GM12873 (cell line): ENCODE measurements around the gene H2BW1.
"Not testable (repeated sequence)": the region's sequence is repeated elsewhere in the genome, so short reads cannot be mapped to it uniquely, and the experiment has no call there.

Experiments
- TF ChIP-seq, protein P1 (sequence below): IDR thresholded peaks from 2 replicates; pipeline ENCODE4 v1.5.1; 2012; ENCODE audit warnings: low read depth, mild to moderate bottlenecking, moderate library complexity, low read length, control low read depth; ENCODE audit not compliant: insufficient read depth; ENCODE audit errors: missing control alignments

H2BW1 gene

DNA sequence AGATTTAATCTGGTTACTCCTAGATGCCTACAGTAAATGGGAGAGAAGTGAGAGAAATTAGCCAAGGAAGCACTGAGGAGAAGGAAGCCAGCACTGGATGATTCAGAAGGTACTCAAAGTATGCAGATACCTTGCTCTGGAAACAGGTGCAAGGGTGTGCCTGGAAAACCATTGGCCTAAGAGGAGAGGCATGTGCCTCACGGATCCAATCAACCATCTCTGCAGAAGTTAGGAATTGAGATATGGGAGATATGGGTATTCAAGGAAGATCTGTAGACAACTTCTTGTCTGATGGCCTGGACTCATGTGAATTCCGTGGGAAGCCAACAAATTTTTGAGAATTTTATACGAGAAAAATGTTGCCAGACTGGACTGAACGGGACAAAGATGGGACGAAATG lies 4.7 kb downstream of the H2BW1 start:
- TF ChIP-seq, protein P1, sequence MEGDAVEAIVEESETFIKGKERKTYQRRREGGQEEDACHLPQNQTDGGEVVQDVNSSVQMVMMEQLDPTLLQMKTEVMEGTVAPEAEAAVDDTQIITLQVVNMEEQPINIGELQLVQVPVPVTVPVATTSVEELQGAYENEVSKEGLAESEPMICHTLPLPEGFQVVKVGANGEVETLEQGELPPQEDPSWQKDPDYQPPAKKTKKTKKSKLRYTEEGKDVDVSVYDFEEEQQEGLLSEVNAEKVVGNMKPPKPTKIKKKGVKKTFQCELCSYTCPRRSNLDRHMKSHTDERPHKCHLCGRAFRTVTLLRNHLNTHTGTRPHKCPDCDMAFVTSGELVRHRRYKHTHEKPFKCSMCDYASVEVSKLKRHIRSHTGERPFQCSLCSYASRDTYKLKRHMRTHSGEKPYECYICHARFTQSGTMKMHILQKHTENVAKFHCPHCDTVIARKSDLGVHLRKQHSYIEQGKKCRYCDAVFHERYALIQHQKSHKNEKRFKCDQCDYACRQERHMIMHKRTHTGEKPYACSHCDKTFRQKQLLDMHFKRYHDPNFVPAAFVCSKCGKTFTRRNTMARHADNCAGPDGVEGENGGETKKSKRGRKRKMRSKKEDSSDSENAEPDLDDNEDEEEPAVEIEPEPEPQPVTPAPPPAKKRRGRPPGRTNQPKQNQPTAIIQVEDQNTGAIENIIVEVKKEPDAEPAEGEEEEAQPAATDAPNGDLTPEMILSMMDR = no peak

DNA sequence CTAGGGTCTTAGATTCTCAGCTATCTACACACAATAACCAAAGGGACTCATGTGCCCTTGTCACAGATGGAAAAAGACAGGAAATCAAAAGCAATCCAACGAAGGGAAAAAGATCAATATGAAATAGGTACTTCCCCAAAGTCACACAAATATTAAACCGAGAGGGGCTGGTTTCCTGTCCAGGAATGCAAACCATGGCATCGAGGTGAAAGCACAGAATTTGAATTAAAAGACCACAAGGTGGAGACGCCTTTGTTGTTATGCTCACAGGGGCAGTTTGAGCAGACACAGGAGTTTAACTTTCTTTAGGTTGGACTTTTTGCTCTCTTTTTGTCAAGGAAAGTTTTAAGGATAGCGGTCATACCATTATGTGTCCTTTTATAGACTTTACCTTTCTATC lies 14.3 kb downstream of the H2BW1 start:
- TF ChIP-seq, protein P1 = no peak

DNA sequence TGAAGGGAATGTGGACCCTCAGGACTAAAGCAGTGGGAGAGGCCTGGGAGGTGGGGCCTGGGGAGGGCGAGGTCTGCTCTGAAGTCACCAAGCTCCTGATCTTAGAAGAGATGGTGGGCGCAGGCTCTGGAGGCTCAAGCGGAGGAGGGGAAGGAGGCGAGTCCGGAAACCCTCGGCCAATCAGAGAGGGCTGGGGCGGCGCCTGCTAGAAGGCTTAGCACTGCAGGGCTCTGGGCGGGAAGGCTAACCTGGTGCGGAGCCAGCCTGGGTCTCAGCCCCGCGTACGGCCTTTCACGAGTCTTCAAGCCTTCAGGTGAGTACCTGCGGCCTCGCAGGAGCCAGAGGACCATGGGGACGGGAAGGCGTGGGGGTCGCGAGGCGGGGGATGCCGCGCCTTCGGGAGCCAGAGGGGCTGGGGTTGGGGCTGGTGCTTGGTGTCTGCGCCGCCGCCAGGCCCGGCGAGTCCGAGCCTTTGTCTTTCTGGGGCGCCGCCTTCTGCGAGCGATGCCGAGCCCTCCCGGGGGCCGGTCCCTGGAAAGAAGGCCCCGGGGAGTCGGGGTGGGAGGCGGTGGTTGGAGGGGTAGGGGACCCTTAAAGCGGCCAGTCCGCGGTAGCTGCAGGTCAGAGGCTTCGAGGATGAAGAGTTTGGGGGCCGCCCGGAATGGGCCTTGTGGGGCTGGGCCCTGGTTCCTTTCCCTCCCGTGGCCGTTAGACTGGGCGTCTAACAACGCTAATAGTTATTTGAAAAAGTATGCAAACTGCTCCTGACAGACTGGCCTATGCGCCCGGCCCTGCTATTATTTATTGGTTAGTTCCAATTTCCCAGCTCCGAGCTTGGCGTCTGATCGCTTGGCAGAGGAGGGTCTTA lies 50.9 kb downstream of the H2BW1 start, which contains the start of gene TMSB15B:
Gene TMSB15B, plus strand, starts transcription at position 217 of the 868 bp plus-strand sequence.
- TF ChIP-seq, protein P1 = not testable (repeated sequence)
